Peyer's patch (tissue), 4 donors: ENCODE data around the gene ZNRF3. TPM values are rescaled to one million over a fixed set of nuclear protein-coding genes. Genes with fewer than 3 reads are reported as not detected.

Experiments used
- DNase-seq, 3 donors: peaks; one replicate each; pipeline ENCODE4 v3.0.0-alpha.2; 2017 to 2019
- H3K27ac ChIP-seq, 4 donors: fragments of 200-600 bp; sonication (generic); one replicate each; pipeline ENCODE4 v1.5.1; 2016 to 2019
- H3K27me3 ChIP-seq, 2 donors: fragments of 200-600 bp; sonication (generic); one replicate each; pipeline ENCODE4 v1.5.1; 2019
- H3K36me3 ChIP-seq, 3 donors: fragments of 200-600 bp; sonication (generic); one replicate each; pipeline ENCODE4 v1.5.1; 2016 to 2019
- H3K4me1 ChIP-seq, 4 donors: fragments of 200-600 bp; sonication (generic); one replicate each; pipeline ENCODE4 v1.5.1; 2016 to 2019
- H3K4me3 ChIP-seq, 4 donors: fragments of 200-600 bp; sonication (generic); 1 replicate in 3 of 4; 2 replicates in 1 of 4; pipeline ENCODE4 v1.5.1; 2016 to 2019; ENCODE audit warnings: mild to moderate bottlenecking in 1 of 4
- H3K9me3 ChIP-seq, 4 donors: fragments of 200-600 bp; sonication (generic); one replicate each; pipeline ENCODE4 v1.5.1; 2016 to 2019; ENCODE audit warnings: mild to moderate bottlenecking in 1 of 4
- CTCF ChIP-seq, 6 experiments: fragments of 450-650 bp in 4 of 6; fragments of 200-600 bp in 2 of 6; sonication (generic) in 1 of 6; IDR thresholded peaks; one replicate each; pipeline ENCODE4 v1.5.1; 2017 to 2019; ENCODE audit warnings: antibody characterized with exemption in 6 of 6, mild to moderate bottlenecking in 3 of 6, moderate library complexity in 1 of 6
- POLR2A ChIP-seq, 2 donors: fragments of 450-650 bp; IDR thresholded peaks; one replicate each; pipeline ENCODE4 v1.5.1; 2017; ENCODE audit warnings: antibody characterized with exemption in 2 of 2, mild to moderate bottlenecking in 2 of 2, moderate library complexity in 2 of 2
- total RNA-seq, 4 donors: library from RNA; depleted of rRNA; stranded (reverse); fragments of >200 nt; gene quantifications; one replicate each; pipeline ENCODE4 v1.1.0, GENCODE V29; 2016

Gene ZNRF3
- total RNA-seq, 4 donors from 2014 or later = 5.8 to 17.6 (median 8.0) TPM

DNA sequence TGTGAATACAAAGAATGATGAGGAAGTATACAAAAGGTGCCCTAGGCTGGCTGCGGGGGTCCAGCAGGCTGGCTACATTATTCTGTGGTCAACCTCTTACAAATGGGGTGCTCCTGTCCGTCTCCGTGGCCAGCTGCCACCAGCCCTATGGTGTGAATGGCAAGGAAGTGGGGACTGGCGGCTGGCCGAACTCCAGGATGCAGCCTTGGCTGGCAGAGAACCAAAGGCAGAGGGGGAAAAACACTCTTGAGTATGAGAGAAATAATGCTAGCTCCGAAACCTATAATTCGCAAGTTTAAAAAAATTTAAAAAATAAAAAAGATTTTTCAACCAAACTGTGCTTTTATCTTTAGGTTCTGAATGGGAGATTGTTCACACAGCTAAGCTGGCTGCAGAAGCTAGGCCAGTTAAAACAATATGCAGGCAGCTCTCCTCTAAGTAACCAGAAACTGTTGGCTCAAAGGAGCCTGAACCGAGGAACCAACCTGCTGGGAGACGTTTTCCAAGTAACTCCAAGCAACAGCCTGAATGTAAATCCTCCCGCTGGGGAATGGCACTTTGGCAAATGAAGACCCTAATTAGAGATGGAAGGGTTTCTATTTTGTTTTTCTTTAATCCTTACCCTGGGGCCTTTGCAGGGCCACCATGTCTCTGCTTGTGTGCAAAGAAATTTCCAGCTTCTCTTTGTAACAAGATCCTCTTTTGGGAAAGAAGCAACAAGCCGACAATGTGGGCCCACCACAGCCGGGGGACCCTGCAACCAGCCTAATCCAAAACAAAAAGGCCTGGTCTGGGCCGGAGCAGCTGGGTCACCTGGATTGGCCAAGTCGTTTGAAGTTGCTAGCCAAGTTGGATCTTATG lies 128.1 kb downstream of the ZNRF3 start:
- H3K27ac ChIP-seq = peak overlapping the region in 2 of 4 donors; percentile 40 to 57
- DNase-seq = peak in 1 of 3 donors; percentile 63
- TF ChIP-seq CTCF (IDR thresholded peaks at IDR 0.05) (no peak), POLR2A (IDR thresholded peaks at IDR 0.05) (no peak)

DNA sequence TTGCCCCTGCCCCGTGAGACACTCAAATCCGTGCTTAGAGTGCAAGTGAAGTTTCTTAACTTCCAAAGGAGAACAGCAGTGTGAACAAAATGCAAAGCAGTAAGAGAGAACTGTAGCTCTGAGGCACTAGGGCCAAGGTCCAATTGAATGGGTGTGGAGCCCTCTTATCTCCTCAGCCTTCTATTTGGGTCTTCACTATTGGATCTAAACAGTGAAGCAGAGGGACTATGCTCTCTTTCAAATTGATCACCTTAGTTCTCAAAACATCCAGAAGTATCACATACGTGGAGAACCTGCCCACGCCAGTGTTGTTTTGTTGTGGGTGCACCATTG lies 128.7 kb downstream of the ZNRF3 start:
- H3K4me1 ChIP-seq = peaks cover 0 to 21% (median 0%) of the 10 kb centered on the region in 4 donors
- no peak overlapping the region for H3K4me3 ChIP-seq
- H3K36me3 ChIP-seq = no peaks in the 10 kb centered on the region
- DNase-seq = peak in 1 of 3 donors; percentile 73
- H3K27ac ChIP-seq = peak overlapping the region in 2 of 4 donors; percentile 40 to 57
- no peaks in the 10 kb centered on the region for H3K9me3 ChIP-seq
- TF ChIP-seq CTCF (IDR thresholded peaks at IDR 0.05) = no peak
- no peaks in the 10 kb centered on the region for H3K27me3 ChIP-seq

More for the DNA sequence above, 128.1 kb downstream of the ZNRF3 start:
- no peaks in the 10 kb centered on the region for H3K27me3 ChIP-seq
- no peaks in the 10 kb centered on the region for H3K36me3 ChIP-seq
- H3K4me1 ChIP-seq = peaks cover 0 to 17% (median 0%) of the 10 kb centered on the region in 4 donors
- H3K9me3 ChIP-seq = no peaks in the 10 kb centered on the region
- peak overlapping the region in 1 of 4 donors; percentile 3 for H3K4me3 ChIP-seq

DNA sequence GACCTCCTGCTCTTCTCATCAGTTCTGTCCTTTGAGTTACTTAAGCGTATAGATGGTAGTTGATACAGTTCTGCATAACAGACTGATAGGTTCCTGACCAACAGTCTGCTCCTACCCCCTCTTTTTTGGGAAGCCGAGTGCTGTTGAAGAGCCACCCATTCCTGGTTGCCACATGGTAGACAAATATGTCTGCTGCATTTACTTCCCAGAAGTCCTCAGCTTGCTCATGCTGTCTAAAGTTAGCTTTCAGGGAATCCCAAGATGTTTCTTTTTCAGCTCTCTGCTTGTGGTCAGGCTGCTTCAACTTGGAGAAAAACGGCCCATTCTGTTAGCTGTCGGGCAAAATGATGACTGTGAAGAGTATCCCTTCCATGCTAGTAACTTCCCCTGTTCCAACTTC lies 129.6 kb downstream of the ZNRF3 start:
- Histone ChIP-seq H3K27me3 (no peaks in the 10 kb centered on the region), H3K4me3 (no peak overlapping the region), H3K36me3 (no peaks in the 10 kb centered on the region), H3K9me3 (no peaks in the 10 kb centered on the region), H3K27ac (peak overlapping the region in 1 of 4 donors; percentile 40), H3K4me1 (peaks cover 0 to 22% (median 0%) of the 10 kb centered on the region in 4 donors)
- TF ChIP-seq CTCF (IDR thresholded peaks at IDR 0.05) = no peak
- no peak for TF ChIP-seq POLR2A (IDR thresholded peaks at IDR 0.05)
- DNase-seq = no peak

DNA sequence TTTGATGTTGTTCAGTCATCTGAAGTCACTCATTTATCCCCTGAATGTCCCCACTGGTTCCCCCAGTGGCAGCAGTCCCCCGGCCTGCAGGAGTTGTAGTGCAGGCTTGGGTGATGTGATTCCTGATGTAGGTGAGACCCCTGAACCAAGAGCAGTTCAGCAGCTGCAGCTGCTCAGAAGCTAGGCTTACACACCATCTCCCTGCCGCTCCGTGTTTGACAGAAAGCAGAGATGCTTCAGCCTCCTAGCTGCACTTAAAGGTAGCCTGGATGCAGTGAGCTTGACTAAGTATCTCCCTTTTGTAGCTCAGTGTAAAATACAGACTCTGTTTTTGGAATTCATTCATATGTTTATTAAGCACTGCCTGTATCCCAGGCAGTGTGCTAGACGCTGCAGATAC lies 130.9 kb downstream of the ZNRF3 start:
- Histone ChIP-seq H3K4me3 (no peak overlapping the region), H3K9me3 (no peaks in the 10 kb centered on the region), H3K36me3 (no peaks in the 10 kb centered on the region), H3K4me1 (peaks cover 0 to 22% (median 0%) of the 10 kb centered on the region in 4 donors), H3K27ac (no peak overlapping the region), H3K27me3 (no peaks in the 10 kb centered on the region)
- TF ChIP-seq POLR2A (IDR thresholded peaks at IDR 0.05) = no peak
- no peak for TF ChIP-seq CTCF (IDR thresholded peaks at IDR 0.05)
- DNase-seq = no peak

DNA sequence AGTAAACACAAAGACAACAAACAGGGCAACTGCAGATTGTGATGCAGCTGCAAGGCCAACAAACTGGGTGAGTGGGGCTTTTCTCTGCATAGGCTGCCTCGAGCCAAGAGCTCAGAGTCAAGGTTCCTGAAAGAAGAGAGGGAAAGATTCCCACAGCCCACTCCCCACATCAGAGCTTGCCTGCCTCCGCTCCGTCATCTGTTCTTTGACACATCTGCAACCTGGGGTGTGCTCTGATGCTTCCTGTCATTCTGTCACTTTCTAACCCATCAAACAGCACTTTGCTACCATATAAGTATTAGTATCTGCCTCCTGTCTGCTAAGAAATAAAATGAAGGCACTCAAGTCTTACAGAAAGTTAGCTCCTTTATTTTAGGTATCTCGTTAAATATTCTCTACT lies 131.4 kb downstream of the ZNRF3 start:
- Histone ChIP-seq H3K36me3 (no peaks in the 10 kb centered on the region), H3K27me3 (no peaks in the 10 kb centered on the region), H3K27ac (no peak overlapping the region), H3K4me3 (no peak overlapping the region), H3K4me1 (peaks cover 0 to 22% (median 0%) of the 10 kb centered on the region in 4 donors), H3K9me3 (no peaks in the 10 kb centered on the region)
- no peak for DNase-seq
- TF ChIP-seq CTCF (IDR thresholded peaks at IDR 0.05) = no peak
- TF ChIP-seq POLR2A (IDR thresholded peaks at IDR 0.05) = no peak
